Measurements from ENCODE around the gene KRTAP5-7. TPM values are rescaled to one million over a fixed set of nuclear protein-coding genes. Genes with fewer than 3 reads are reported as not detected.
"Not testable (repeated sequence)": the region's sequence is repeated elsewhere in the genome, so short reads cannot be mapped to it uniquely, and the experiment has no call there.

Gene KRTAP5-7
- total and polyA plus RNA-seq, 5 experiments from 2014 or later = 0.55 TPM; not detected in 4

DNA sequence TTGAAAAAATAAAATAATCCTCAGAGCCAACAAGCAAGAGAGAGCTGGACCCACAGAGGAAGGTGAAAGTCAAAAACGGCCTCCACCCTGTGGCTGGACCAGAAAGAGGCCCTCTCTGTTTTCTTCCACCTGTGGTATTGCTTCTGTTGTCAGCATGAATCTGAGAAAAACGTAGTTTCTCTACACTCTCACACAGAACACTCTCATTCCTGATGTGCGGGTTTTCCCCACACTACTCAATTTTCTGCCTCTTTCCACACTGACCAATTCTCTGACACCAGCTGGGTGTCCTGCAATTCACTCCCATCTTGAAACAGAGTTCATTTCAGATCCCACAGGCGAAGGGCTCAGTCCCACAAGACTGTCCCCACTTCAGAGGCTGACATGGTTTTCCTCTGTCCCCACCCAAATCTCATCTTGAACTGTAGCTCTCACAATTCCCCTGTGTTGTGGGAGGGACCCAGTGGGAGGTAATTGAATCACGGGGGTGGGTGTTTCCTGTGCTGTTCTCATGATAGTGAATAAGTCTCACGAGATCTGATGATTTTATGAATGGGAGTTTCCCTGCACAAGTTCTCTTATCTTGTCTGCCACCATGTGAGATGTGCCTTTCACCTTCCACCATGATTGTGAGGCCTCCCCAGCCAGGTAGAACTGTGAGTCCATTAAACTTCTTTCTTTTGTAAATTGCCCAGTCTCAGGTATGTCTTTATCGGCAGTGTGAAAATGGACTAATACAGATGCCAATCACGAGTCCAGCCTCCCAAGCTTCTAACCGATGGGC lies 13.6 kb downstream of the KRTAP5-7 start:
- H3K27me3 Mint-ChIP-seq, POLR2A ChIA-PET, H3K4me3 Mint-ChIP-seq, H3K36me3 Mint-ChIP-seq, DNase-seq, ATAC-seq: not testable (repeated sequence)
- H3K4me1 Mint-ChIP-seq = peaks cover 14 to 18% (median 15%) of the 10 kb centered on the region in 4 donors
- H3K9me3 Mint-ChIP-seq = peaks cover 0 to 12% (median 5%) of the 10 kb centered on the region in 9 donors
- peak overlapping the region in 1 of 10 donors; percentile 5 for H3K27ac Mint-ChIP-seq

DNA sequence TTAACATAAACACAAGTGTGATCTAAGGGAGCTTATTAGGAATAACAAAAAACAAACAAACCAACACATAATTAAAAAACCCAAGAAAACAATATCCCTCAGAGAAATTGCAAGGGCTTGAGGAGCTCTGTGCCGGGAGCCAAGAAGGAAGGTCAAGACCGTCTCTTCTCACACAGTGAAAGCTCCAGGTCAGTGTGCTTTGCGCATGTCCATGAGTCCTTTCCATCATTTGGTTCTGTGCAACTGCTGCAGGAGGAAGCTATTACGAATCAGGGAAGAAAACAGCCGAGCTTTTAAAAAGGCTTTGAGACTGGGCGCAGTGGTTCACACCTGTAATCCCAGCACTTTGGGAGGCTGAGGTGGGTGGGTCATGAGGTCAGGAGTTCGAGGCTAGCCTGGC lies 15.3 kb downstream of the KRTAP5-7 start:
- H3K27me3 Mint-ChIP-seq = peaks cover 2 to 12% (median 6%) of the 10 kb centered on the region in 5 donors
- H3K36me3 Mint-ChIP-seq = peaks cover 0 to 3% (median 0%) of the 10 kb centered on the region in 3 donors
- peaks cover 14 to 24% (median 15%) of the 10 kb centered on the region in 4 donors for H3K4me1 Mint-ChIP-seq
- peak overlapping the region in 1 of 10 donors; percentile 18 for H3K27ac Mint-ChIP-seq
- POLR2A ChIA-PET = no interaction called here
- DNase-seq (no peak), ATAC-seq (no peak)
- no peak overlapping the region for H3K4me3 Mint-ChIP-seq
- peaks cover 0 to 21% (median 5%) of the 10 kb centered on the region in 9 donors for H3K9me3 Mint-ChIP-seq

DNA sequence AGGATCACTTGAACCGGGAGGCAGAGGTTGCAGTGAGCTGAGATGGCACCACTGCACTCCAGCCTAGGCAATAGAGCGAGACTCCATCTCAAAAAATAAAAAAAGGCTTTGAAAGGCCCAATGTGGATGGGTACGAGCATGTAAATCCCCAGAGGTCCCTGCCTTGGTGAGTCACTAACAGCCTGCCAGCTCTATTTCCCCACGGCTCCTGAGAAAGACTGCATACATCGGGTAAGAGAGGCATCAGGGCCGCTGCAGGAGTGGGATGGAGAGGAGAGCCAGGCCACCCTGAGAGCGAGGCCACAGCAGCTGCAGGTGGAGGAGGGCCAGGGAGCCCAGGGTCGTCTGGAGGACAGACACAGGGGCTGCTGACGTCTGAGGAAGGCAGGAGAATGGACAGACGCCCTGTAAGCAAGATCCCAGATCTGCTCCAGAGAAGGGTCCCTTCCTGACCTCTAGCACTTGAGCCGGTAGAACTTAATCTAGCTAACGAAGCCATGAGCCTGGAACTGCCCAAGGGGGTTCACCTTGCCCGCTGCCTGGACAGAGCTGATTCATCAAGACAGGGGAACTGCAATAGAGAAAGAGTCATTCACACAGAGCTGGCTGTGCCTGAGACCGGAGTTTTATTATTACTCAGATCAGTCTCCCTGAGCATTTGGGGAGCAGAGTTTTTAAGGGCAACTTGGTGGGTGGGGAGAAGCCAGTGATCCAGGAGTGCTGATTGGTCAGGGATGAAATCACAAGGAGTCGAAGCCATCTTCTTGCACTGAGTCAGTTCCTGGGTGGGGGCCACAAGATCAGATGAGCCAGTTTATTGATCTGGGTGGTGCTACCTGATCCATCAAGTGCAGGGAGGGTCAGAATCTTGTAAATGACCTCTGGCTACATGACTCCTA lies 16.1 kb downstream of the KRTAP5-7 start:
- peaks cover 0 to 3% (median 0%) of the 10 kb centered on the region in 3 donors for H3K36me3 Mint-ChIP-seq
- POLR2A ChIA-PET = no interaction called here
- DNase-seq = no peak
- peaks cover 4 to 19% (median 12%) of the 10 kb centered on the region in 5 donors for H3K27me3 Mint-ChIP-seq
- H3K27ac Mint-ChIP-seq = peak overlapping the region in 2 of 10 donors; percentile 18 to 52
- H3K4me1 Mint-ChIP-seq = peaks cover 14 to 24% (median 15%) of the 10 kb centered on the region in 4 donors
- ATAC-seq = no peak
- H3K9me3 Mint-ChIP-seq = peaks cover 0 to 21% (median 5%) of the 10 kb centered on the region in 9 donors
- H3K4me3 Mint-ChIP-seq = peak overlapping the region in 2 of 10 donors; percentile 15 to 39

DNA sequence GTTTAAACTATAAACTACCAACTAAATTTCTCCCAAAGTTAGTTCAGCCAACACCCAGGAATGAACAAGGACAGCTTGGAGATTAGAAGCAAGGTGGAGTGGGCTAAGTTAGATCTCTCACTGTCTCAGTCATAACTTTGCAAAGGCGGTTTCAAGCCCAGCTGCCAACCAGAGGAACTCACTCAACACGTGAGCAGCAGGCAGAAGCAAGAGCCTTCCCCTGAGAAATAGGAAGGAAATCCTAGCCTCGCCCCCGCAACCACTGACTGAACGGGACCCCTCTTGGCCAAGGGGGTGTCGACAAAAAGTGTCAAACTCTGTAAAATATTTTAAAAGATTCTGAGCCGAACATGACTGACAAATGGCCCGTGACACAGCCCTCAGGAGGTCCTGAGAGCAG lies 16.8 kb downstream of the KRTAP5-7 start:
- peaks cover 14 to 24% (median 15%) of the 10 kb centered on the region in 4 donors for H3K4me1 Mint-ChIP-seq
- peaks cover 0 to 21% (median 5%) of the 10 kb centered on the region in 9 donors for H3K9me3 Mint-ChIP-seq
- ATAC-seq (peak in 1 of 2 donors; percentile 65), DNase-seq (peak in 1 of 10 donors; percentile 15)
- H3K27me3 Mint-ChIP-seq = peaks cover 4 to 26% (median 17%) of the 10 kb centered on the region in 5 donors
- POLR2A ChIA-PET = no interaction called here
- H3K4me3 Mint-ChIP-seq = no peak overlapping the region
- H3K27ac Mint-ChIP-seq = peak overlapping the region in 2 of 10 donors; percentile 12 to 18
- peaks cover 0 to 3% (median 0%) of the 10 kb centered on the region in 3 donors for H3K36me3 Mint-ChIP-seq

DNA sequence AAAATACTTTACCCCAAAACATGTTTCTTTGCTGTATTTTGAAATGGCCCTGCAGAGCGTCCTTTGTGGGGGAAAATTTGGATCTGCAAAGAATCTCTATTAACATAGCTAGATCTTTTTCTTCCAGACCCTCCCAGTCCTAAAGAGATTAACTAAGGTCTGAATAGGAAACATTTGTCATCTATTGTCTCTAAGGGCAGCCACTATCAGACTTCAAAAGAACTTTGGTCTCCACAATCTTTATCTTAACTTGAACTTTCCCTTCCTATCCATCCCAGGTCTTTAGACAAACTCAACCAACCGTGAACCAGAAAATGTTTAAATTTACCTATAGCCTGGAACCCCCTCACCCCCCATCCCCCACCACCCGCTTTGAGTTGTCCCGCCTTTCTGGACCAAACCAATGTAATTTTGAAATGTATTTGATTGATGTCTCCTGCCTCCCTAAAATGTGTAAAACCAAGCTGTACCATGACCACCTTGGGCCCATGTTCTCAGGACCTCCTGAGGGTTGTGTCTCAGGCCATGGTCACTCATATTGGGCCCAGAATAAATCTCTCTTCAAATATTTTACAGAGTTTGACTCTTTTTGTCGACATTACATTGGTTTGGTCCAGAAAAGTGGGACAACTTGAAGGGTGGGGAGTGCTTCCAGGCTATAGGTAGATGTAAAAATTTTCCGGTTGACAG lies 17.6 kb downstream of the KRTAP5-7 start:
- Mint-ChIP-seq H3K27ac (peak overlapping the region in 1 of 10 donors; percentile 18), H3K4me1 (peaks cover 14 to 24% (median 15%) of the 10 kb centered on the region in 4 donors), H3K36me3 (peaks cover 0 to 3% (median 0%) of the 10 kb centered on the region in 3 donors), H3K27me3 (peaks cover 8 to 34% (median 24%) of the 10 kb centered on the region in 5 donors), H3K4me3 (peak overlapping the region in 1 of 10 donors; percentile 4), H3K9me3 (peaks cover 0 to 21% (median 5%) of the 10 kb centered on the region in 9 donors)
- no peak for DNase-seq
- ATAC-seq = no peak
- POLR2A ChIA-PET = no interaction called here

DNA sequence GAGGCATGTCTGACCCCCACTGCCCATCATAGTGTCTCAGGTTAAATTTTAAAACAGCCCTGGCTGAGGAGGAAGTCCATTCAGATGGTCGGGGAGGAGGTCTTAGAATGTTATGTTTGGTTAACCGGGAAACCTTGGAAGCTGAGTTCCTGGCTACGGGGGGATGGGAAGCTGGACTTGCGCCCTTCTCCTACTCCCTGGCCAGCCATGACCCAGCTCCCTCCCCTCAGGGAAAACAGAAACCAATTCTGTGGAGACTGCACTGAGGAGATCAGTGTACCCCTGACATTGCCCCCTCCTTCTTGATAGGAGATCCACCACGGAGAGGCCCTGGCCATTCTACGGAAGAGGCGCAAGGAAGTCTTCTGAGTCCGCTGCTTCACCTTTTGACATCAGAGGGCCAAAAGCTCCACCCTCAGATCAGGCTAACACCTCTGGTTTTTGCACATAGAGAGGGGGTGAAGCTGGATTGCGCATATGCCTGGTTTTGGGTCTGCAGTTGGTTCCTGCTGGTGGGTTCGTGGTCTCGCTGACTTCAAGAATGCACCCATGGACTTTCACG lies 18.4 kb downstream of the KRTAP5-7 start:
- no peak for DNase-seq
- Mint-ChIP-seq H3K27ac (no peak overlapping the region), H3K27me3 (peaks cover 8 to 39% (median 26%) of the 10 kb centered on the region in 5 donors), H3K4me3 (no peak overlapping the region), H3K4me1 (peaks cover 14 to 24% (median 15%) of the 10 kb centered on the region in 4 donors), H3K36me3 (peaks cover 0 to 3% (median 0%) of the 10 kb centered on the region in 3 donors), H3K9me3 (peaks cover 0 to 18% (median 5%) of the 10 kb centered on the region in 9 donors)
- no peak for ATAC-seq
- POLR2A ChIA-PET = no interaction called here

DNA sequence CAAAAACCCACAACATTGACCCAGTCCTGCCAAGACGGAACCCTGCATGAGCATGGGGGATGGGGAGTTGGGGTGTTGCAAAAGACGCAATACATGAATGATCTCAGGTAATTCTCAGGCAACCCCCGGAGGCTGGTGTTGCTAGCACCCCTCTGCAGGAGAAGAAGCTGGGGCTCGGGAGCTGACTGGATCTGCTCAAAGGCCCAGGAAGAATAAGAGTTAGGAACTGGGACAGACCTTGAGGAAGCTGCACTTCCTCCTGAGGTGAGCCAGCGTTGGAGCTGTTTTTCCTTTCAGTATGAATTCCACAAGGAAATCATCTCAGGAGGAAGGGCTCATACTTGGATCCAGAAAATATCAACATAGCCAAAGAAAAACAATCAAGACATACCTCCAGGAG lies 21.1 kb downstream of the KRTAP5-7 start, which contains the start of gene KRTAP5-9:
Gene KRTAP5-9 (plus strand): TSS at position 301 of the 400 bp plus-strand sequence. CDS start 238 bp downstream, outside the sequence.
- peaks cover 4 to 39% (median 26%) of the 10 kb centered on the region in 5 donors for H3K27me3 Mint-ChIP-seq
- H3K27ac Mint-ChIP-seq = peak within 1 kb of the TSS in 2 of 10 donors; percentile 5 to 83
- peak within 1 kb of the TSS in 1 of 10 donors; percentile 46 for H3K4me3 Mint-ChIP-seq
- H3K4me1 Mint-ChIP-seq = peaks cover 11 to 22% (median 14%) of the 10 kb centered on the region in 4 donors
- POLR2A ChIA-PET = no interaction called here
- H3K36me3 Mint-ChIP-seq = no peaks in the 10 kb centered on the region
- no peak for DNase-seq
- ATAC-seq = no peak
- H3K9me3 Mint-ChIP-seq = peaks cover 0 to 9% (median 0%) of the 10 kb centered on the region in 9 donors

DNA sequence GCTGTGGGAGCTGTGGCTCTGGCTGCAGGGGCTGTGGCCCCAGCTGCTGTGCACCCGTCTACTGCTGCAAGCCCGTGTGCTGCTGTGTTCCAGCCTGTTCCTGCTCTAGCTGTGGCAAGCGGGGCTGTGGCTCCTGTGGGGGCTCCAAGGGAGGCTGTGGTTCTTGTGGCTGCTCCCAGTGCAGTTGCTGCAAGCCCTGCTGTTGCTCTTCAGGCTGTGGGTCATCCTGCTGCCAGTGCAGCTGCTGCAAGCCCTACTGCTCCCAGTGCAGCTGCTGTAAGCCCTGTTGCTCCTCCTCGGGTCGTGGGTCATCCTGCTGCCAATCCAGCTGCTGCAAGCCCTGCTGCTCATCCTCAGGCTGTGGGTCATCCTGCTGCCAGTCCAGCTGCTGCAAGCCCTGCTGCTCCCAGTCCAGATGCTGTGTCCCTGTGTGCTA lies 21.7 kb downstream of the KRTAP5-7 start:
- H3K27me3 Mint-ChIP-seq = peaks cover 4 to 39% (median 28%) of the 10 kb centered on the region in 5 donors
- ATAC-seq (no peak), DNase-seq (no peak)
- peak overlapping the region in 1 of 10 donors; percentile 83 for H3K27ac Mint-ChIP-seq
- peak overlapping the region in 1 of 10 donors; percentile 46 for H3K4me3 Mint-ChIP-seq
- H3K36me3 Mint-ChIP-seq = no peaks in the 10 kb centered on the region
- POLR2A ChIA-PET = no interaction called here
- peaks cover 7 to 16% (median 8%) of the 10 kb centered on the region in 4 donors for H3K4me1 Mint-ChIP-seq
- H3K9me3 Mint-ChIP-seq = peaks cover 0 to 9% (median 0%) of the 10 kb centered on the region in 9 donors

DNA sequence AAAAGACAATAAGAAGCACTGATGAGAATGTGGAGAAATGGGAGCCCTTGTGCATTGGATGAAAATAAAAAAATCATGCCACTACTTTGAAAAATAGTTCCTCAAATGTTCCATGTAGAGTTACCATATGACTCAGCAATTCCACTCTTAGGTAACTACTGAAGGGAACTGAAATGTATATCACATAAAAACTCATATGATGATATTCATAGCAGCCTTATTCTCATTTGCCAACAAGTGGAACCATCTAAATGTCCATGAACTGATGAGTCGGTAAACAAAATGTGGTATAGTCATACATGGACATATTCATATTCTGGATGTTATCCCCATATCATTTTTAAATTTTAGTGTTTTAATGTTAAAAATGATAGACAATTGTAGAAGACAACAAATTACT lies 24.6 kb downstream of the KRTAP5-7 start:
- no peaks in the 10 kb centered on the region for H3K4me1 Mint-ChIP-seq
- POLR2A ChIA-PET = no interaction called here
- ATAC-seq = no peak
- no peak for DNase-seq
- H3K36me3 Mint-ChIP-seq = no peaks in the 10 kb centered on the region
- H3K4me3 Mint-ChIP-seq = no peak overlapping the region
- no peak overlapping the region for H3K27ac Mint-ChIP-seq
- peaks cover 9 to 34% (median 21%) of the 10 kb centered on the region in 5 donors for H3K27me3 Mint-ChIP-seq
- H3K9me3 Mint-ChIP-seq = peaks cover 0 to under 1% (median 0%) of the 10 kb centered on the region in 9 donors

DNA sequence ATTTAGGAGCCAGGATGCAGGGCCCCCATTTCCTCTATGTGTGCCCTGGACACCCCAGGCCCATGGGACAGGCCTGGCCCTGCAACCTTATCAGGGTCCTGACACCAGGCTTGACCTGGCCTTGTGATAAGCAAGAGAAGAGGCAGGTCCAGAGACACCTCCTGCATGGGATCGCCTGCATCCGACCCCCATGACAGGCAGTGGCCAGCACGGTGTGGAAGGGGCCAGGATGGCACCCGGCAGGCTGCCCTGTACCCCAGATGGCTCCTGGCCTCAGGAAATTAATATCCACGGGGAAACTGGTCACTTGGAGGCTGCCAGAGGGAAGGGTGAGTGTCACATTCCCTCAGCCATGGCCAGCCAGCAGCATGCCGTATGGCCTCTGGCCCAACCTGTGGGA lies 27.9 kb downstream of the KRTAP5-7 start:
- ATAC-seq (no peak), DNase-seq (no peak)
- H3K27ac Mint-ChIP-seq = no peak overlapping the region
- peaks cover 9 to 20% (median 11%) of the 10 kb centered on the region in 5 donors for H3K27me3 Mint-ChIP-seq
- POLR2A ChIA-PET = no interaction called here
- H3K4me1 Mint-ChIP-seq = no peaks in the 10 kb centered on the region
- no peaks in the 10 kb centered on the region for H3K36me3 Mint-ChIP-seq
- no peak overlapping the region for H3K4me3 Mint-ChIP-seq
- H3K9me3 Mint-ChIP-seq = no peaks in the 10 kb centered on the region

DNA sequence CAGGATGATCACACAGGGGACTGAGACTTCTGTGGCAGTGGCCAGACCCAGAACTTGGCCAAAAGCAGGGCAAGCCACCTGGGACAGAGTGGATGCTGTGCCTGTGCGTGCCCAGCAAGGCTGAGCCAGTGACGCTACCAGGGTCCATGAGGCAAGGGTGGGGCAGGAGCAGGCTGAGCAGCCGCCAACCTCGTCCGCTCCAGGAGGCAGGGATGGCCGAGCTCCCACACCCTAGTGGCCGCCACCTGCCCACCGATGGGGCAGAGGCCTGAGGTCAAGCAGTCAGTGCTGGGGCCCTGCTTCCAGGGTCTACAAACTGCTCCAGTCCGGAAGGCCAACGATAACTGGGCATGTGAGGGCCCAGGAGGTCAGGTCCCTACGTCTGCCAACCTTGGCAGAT lies 28.4 kb downstream of the KRTAP5-7 start:
- POLR2A ChIA-PET = no interaction called here
- Mint-ChIP-seq H3K9me3 (peaks cover 0 to 2% (median 0%) of the 10 kb centered on the region in 9 donors), H3K27ac (no peak overlapping the region), H3K4me1 (no peaks in the 10 kb centered on the region), H3K4me3 (no peak overlapping the region), H3K36me3 (no peaks in the 10 kb centered on the region), H3K27me3 (peaks cover 9 to 21% (median 11%) of the 10 kb centered on the region in 5 donors)
- DNase-seq (no peak), ATAC-seq (no peak)

All from naive thymus-derived CD8-positive, alpha-beta T cell (primary cell).